NCI-H2029 treated with DMSO at 0.1 percent for 48 hours (cell line): ENCODE measurements around the gene SPTB.

Source experiments
- DNase-seq: peaks from one replicate; lab custom pipeline; 2025; lab: John Stamatoyannopoulos, UW

Gene SPTB

GRCh38 chr14:64821651-64822050 is 58.1 kb downstream of the SPTB start:
- no peak for DNase-seq

- DNase-seq, result no peak
Measured at GRCh38 chr14:64818151-64818550, 61.6 kb downstream of the SPTB start.

- DNase-seq, result no peak
Measured at GRCh38 chr14:64817631-64818030, 62.1 kb downstream of the SPTB start.

- DNase-seq, result no peak
Measured at GRCh38 chr14:64816221-64816783, 63.4 kb downstream of the SPTB start.

GRCh38 chr14:64815257-64815656 is 64.5 kb downstream of the SPTB start:
- DNase-seq, result no peak

- DNase-seq, result peak; percentile 42
Measured at GRCh38 chr14:64812412-64812811, 67.3 kb downstream of the SPTB start.

- DNase-seq, result no peak
Measured at GRCh38 chr14:64811676-64812075, 68.0 kb downstream of the SPTB start.

GRCh38 chr14:64808449-64808848 is 71.3 kb downstream of the SPTB start:
- DNase-seq, result no peak

GRCh38 chr14:64807551-64807950 is 72.2 kb downstream of the SPTB start:
- no peak for DNase-seq

GRCh38 chr14:64806862-64807495 is 72.7 kb downstream of the SPTB start:
- DNase-seq, result no peak

- DNase-seq, result peak; percentile 55
Measured at GRCh38 chr14:64806202-64806861, 73.4 kb downstream of the SPTB start.

- DNase-seq, result peak; percentile 52
Measured at GRCh38 chr14:64805646-64806045, 74.1 kb downstream of the SPTB start.

- no peak for DNase-seq
Measured at GRCh38 chr14:64804754-64805260, 74.9 kb downstream of the SPTB start.

- DNase-seq, result no peak
Measured at GRCh38 chr14:64801800-64802199, 77.9 kb downstream of the SPTB start.

- DNase-seq, result no peak
Measured at GRCh38 chr14:64801046-64801445, 78.7 kb downstream of the SPTB start.

GRCh38 chr14:64800000-64800399 is 79.7 kb downstream of the SPTB start:
- DNase-seq, result no peak

GRCh38 chr14:64799555-64799954 is 80.2 kb downstream of the SPTB start:
- no peak for DNase-seq

- DNase-seq, result no peak
Measured at GRCh38 chr14:64796369-64796768, 83.3 kb downstream of the SPTB start.

GRCh38 chr14:64795921-64796320 is 83.8 kb downstream of the SPTB start:
- DNase-seq, result no peak

GRCh38 chr14:64795211-64795610 is 84.5 kb downstream of the SPTB start:
- DNase-seq, result no peak

- no peak for DNase-seq
Measured at GRCh38 chr14:64792871-64793560, 86.7 kb downstream of the SPTB start.

- no peak for DNase-seq
Measured at GRCh38 chr14:64792231-64792630, 87.5 kb downstream of the SPTB start.

- no peak for DNase-seq
Measured at GRCh38 chr14:64790478-64790877, 89.2 kb downstream of the SPTB start.
